ENCODE data around the gene VAPB. TPM values are rescaled to one million over a fixed set of nuclear protein-coding genes. Genes with fewer than 3 reads are reported as not detected.

Gene VAPB
- total RNA-seq, 2 donors from 2014 or later: 45.8 to 55.3 TPM

DNA sequence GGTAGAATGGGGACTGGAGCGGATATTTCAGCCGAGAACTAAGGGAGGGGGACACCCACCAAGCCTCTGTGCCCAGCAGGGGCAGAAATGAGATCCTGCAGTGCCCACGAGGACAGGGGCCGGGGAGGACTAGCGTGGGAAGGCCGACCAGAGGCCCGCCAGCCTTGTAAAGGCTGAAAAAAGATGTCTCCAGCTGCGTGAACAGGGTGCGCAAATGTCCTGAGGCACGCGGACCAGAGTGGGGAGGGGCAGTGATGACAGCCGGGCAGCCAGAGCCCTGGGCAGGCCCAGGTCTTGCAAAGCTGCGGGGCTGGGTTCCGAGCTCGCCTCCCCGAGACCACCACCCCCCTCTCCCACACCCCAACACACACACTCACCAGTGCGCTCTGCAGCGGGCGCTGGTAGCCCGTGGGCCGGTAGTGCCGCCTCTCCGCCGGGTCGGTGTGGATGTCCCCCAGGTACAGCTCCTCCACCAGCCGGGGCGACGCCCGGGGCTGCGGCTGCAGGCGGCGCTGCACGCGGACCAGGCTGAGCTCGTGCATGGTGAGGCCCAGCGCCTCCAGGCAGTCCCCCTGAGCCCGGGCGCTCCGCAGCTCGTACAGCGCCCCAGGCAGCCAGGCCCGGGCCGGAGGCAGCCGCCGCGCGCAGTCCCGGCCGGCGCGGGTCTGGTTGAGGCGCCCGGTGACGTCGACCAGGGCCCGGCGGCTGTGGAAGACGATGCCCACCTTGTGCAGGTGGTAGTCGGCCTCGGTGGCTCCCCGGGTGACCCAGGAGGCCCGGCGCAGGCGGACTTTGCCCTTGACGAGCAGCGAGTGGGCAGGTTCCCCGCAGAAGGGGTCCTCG is 77.9 kb downstream of the VAPB start:
- H3K4me1 Mint-ChIP-seq (ENCODE audit: low read depth): no peaks in the 10 kb centered on the region
- no peaks in the 10 kb centered on the region for H3K36me3 Mint-ChIP-seq (ENCODE audit: insufficient read depth in 2 of 2)
- no peaks in the 10 kb centered on the region for H3K27me3 Mint-ChIP-seq (ENCODE audit: low read depth)
- ATAC-seq (replicated peaks in 1 of 2) (no peak), DNase-seq (no peak)
- no peak overlapping the region for H3K4me3 Mint-ChIP-seq
- no peaks in the 10 kb centered on the region for H3K9me3 Mint-ChIP-seq
- H3K27ac Mint-ChIP-seq: no peak overlapping the region

DNA sequence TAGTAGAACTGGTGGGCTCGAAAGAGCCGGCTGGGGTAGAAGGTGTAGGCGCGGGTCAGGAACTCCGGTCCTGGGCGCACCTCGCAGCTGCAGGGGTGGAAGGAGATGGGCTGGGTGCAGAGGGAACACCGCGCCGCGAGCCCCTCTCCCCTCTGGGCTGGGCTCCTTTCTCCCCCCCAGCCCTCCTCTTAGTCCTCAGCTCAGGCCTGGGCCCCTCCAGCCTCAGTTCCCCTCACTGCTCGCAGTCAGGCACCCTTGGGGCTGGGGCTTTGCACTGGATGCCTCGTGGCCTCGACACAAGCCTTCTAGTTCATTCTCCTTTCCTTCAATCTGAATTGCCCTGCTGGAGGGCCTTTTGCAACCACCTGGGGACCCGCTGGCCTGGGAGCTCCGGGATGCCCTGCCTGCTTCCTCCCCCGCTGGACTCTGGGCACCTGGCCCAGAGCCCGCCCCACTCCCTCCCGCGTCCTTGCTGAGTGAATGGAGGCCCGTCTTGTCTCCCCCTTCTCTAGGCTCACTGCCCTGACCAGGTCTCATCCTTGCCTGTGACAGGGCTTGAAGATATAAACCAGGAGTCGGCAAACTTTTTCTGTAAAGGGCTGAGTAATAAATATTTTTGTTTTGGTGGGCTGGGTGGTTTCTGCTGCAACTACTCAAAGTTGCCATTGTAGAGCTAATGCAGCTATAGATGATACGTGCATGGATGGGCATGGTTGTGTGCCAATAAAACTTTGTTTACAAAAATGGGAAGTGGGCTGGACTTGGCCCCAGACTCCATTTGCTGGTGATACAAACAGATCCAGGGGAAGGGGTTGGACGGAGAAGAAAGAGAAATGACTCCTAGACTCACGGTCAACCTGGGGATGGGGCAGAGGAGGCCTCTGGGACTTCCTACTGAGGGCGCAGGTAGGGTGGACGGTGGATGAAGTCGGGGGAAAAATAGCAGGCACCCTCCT is 78.8 kb downstream of the VAPB start:
- H3K4me1 Mint-ChIP-seq (ENCODE audit: low read depth): no peaks in the 10 kb centered on the region
- no peak for DNase-seq
- no peaks in the 10 kb centered on the region for H3K27me3 Mint-ChIP-seq (ENCODE audit: low read depth)
- no peaks in the 10 kb centered on the region for H3K9me3 Mint-ChIP-seq
- no peak overlapping the region for H3K27ac Mint-ChIP-seq
- no peaks in the 10 kb centered on the region for H3K36me3 Mint-ChIP-seq (ENCODE audit: insufficient read depth in 2 of 2)
- H3K4me3 Mint-ChIP-seq: no peak overlapping the region
- ATAC-seq (replicated peaks in 1 of 2): no peak

DNA sequence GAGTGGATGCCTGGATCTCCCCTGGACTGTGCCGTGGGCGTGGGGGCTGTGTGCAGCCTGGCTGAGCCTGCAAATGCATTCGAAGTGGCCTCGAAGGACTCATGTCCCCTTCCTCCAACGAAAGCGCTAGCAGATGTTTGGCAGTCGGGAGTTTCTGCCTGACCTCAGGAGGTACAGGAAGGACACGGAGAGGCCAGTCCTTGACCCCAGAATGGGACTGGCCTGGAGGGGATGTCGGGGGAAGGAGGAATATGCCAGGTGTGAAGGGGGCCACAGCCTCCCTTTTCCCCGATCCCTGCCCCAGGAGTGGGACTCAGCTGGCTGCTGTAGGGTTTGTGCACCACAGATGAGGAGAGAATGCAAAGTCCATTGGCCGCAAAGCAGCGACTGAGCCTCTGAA is 80.6 kb downstream of the VAPB start:
- H3K27me3 Mint-ChIP-seq (ENCODE audit: low read depth): no peaks in the 10 kb centered on the region

DNA sequence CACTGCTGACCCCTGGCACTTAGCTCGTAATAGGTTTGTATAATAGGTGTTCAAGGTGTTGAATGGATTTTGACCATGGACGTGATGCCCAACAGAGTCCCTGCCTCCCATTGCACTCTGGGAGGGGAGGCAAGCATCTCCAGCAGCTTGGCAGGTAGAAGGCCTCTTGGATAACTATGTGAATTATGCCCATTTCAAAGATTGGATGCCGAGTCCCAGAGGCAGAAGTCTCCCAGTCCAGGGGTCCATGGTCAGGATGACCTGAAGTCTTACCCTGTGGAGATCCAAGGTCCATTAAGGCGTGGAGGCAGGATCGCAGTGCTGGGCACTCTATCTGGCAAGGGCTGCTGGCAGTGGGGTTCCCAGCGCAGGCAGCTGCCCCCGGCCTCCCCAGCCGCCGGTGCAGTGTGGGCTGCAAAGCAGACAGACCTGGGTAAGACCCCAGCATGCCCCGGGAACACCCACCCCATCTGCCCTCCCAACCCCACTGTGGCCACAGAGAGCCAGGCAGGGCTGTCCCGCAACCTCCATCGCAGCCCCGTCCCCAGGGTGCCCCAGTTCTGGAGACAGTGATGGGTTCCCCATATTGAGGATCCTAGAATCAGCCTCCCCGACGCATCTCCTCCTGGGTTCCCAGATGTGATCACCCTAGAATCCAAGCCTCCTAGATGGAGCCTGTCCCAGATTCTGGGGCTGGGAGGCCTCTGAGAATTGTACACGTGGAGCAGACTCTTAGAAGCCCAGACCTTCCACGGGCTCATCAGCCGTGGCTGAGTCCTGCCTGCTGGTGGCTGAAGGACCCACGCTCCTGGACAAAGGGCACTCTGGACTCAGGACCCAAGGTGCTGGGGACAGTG is 81.5 kb downstream of the VAPB start:
- H3K4me3 Mint-ChIP-seq: no peak overlapping the region
- H3K4me1 Mint-ChIP-seq (ENCODE audit: low read depth): no peaks in the 10 kb centered on the region
- H3K9me3 Mint-ChIP-seq: no peaks in the 10 kb centered on the region
- DNase-seq (no peak), ATAC-seq (replicated peaks in 1 of 2) (no peak)
- no peaks in the 10 kb centered on the region for H3K36me3 Mint-ChIP-seq (ENCODE audit: insufficient read depth in 2 of 2)
- H3K27me3 Mint-ChIP-seq (ENCODE audit: low read depth): no peaks in the 10 kb centered on the region
- H3K27ac Mint-ChIP-seq: no peak overlapping the region

More for the DNA sequence above, 80.6 kb downstream of the VAPB start:
- Mint-ChIP-seq H3K4me1 (ENCODE audit: low read depth) (no peaks in the 10 kb centered on the region), H3K9me3 (no peaks in the 10 kb centered on the region), H3K27ac (no peak overlapping the region), H3K36me3 (ENCODE audit: insufficient read depth in 2 of 2) (no peaks in the 10 kb centered on the region), H3K4me3 (no peak overlapping the region)
- ATAC-seq (replicated peaks in 1 of 2) (no peak), DNase-seq (no peak)

DNA sequence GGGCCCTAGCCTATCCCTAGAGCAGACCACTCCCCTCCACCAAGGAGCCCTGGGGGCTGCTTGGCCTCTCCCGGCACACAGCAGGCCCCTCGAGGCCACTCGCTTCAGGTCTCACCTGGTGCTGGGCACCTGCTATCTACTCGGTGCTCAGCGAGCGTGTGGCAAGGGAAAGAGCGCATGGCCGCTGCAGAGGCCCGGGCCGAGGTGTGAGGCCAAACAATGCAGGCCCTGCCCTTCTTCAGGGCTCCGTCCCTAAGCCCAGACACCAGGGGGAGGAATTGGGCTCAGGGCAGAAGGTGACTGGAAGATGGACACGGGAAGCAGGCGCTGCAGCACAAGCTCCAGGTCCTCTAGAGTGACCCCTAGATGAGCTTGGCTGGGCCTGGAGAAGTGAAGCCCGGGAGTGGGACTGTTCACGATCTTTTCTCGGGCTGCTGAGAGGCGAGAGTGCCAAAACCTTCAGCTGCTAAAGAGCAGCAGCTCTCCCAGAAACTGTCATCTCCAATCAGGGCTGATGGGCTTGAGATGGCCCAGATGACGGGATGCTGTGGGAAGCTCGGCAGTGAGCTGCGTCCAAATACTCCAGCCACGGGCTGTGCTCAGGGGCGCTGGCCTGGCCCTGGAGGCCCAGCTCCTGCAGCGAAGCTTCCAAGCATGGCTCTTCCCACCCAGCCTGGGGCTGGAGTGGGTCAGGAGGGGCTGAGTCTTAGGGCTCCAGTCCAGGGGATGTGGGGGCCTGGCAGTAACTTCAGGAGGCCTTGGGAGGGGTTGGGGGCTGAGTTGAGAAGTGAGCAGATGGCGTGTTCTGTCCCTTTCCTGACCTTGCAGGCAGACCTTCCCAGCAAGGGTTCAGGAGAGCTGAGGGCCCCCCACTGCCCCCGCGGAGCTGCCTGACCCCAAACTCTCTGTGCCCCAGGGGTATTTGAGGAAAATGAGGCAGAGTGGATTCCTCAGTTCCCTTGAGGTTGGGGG is 82.5 kb downstream of the VAPB start:
- H3K36me3 Mint-ChIP-seq (ENCODE audit: insufficient read depth in 2 of 2): no peaks in the 10 kb centered on the region
- H3K27me3 Mint-ChIP-seq (ENCODE audit: low read depth): no peaks in the 10 kb centered on the region
- no peak overlapping the region for H3K27ac Mint-ChIP-seq
- no peaks in the 10 kb centered on the region for H3K9me3 Mint-ChIP-seq
- H3K4me1 Mint-ChIP-seq (ENCODE audit: low read depth): no peaks in the 10 kb centered on the region
- ATAC-seq (replicated peaks in 1 of 2): no peak
- H3K4me3 Mint-ChIP-seq: no peak overlapping the region
- DNase-seq: no peak

DNA sequence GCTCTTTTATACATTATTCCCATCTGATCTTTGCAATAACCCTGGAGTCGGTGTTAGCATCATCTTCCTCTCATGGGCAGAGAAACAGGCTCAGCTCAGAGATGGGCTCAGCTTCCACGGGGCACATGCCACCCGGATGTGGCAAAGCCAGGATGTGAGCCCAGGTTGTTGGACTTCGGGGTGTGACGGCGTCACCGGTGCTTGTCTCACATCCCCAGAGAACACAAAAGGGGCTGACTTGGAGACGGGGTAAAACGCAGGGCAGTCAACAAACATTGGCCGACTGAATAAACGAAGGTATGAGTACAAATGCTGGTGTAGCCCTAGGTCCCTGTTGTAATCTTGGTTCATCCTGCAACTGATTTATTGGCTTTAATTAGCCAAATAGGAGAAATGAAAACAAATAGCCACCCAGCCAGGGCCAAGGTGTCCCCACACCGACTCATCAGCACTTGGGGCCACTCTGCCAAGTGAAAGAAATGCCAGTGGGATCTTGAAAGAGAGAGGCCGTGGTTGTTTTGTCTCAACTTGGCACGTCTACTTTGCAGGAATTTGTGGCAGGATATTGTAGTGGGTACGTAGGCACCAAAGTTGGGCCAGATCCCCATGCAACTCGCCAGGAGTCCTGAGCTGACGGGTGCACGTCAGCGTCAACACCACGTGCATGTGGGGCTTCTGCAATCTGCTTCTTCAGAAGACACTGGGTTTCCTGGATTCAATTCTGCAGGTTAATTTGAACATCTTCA is 83.4 kb downstream of the VAPB start:
- H3K27ac Mint-ChIP-seq: no peak overlapping the region
- no peaks in the 10 kb centered on the region for H3K4me1 Mint-ChIP-seq (ENCODE audit: low read depth)

DNA sequence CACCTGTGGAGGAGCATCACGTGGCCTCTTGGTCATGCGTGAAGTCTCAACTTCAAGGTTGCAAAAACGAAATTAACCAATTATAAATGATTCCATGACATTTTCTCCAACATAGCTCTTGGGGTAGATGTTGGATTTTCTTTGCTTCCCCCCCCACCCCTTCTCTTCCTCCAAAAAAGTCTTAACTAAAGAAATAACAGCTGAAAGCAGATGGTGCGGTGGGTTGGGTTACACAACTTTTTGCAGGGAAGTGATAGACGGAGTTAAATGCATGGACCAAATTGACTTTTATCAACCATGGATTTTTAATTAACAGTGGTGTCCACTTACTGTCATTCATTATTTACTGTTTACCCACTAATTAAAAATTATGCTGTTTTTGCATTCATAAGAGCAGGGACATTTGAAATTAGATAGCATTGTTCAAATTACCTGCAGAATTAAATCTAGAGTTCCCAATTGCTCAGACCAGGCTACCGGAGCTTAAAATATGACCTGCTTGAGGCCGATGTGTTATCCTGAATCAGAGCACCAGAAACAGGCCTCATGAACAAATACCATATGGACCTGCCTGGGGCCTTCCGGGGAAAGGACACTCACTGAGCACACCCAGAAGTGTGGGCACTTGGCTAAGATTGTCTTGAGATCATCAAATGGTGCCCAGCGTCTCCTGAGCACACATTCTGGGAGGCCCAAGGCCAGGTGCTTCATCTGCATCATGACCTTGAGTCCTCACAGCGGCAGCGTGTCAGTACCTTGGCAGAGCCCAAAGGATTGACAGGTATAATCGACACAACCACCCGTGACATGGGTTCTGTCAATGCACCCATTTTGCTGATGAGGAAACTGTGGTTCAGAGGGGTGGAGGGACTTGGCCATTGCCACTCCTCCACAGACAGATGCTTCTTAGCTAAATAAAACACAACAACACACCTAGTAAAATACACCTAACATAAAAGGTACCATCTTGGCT is 84.7 kb downstream of the VAPB start:
- H3K4me1 Mint-ChIP-seq (ENCODE audit: low read depth): no peaks in the 10 kb centered on the region
- no peak overlapping the region for H3K27ac Mint-ChIP-seq
- H3K36me3 Mint-ChIP-seq (ENCODE audit: insufficient read depth in 2 of 2): no peaks in the 10 kb centered on the region
- no peaks in the 10 kb centered on the region for H3K27me3 Mint-ChIP-seq (ENCODE audit: low read depth)
- peaks cover 0 to 1% of the 10 kb centered on the region in 2 donors for H3K9me3 Mint-ChIP-seq
- H3K4me3 Mint-ChIP-seq: no peak overlapping the region
- DNase-seq (no peak), ATAC-seq (replicated peaks in 1 of 2) (no peak)

More for the DNA sequence above, 83.4 kb downstream of the VAPB start:
- no peak overlapping the region for H3K4me3 Mint-ChIP-seq
- ATAC-seq (replicated peaks in 1 of 2) (no peak), DNase-seq (no peak)
- no peaks in the 10 kb centered on the region for H3K27me3 Mint-ChIP-seq (ENCODE audit: low read depth)
- no peaks in the 10 kb centered on the region for H3K9me3 Mint-ChIP-seq
- no peaks in the 10 kb centered on the region for H3K36me3 Mint-ChIP-seq (ENCODE audit: insufficient read depth in 2 of 2)

DNA sequence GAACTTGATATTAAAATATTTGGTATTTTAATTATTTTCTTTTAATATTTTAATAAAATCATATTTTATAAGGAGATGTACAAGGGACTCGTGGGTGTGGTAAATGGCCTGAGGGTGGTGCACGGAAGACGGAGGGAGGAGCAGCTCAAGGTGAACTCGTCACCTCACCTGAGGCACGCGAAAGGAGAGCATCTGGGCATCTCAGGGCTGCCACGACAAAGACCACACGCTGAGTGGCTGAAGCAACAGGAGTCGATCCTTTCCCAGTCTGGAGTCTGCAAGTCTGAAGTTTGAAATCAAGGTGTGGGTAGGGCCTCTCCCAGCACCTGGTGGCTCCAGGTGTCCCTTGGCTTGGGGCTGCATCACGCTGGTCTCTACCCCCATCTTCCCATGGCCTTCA is 86.4 kb downstream of the VAPB start:
- Mint-ChIP-seq H3K4me1 (ENCODE audit: low read depth) (no peaks in the 10 kb centered on the region), H3K27ac (no peak overlapping the region), H3K9me3 (peaks cover 0 to 1% of the 10 kb centered on the region in 2 donors), H3K27me3 (ENCODE audit: low read depth) (no peaks in the 10 kb centered on the region), H3K4me3 (no peak overlapping the region), H3K36me3 (ENCODE audit: insufficient read depth in 2 of 2) (no peaks in the 10 kb centered on the region)
- ATAC-seq (replicated peaks in 1 of 2): no peak
- no peak for DNase-seq

DNA sequence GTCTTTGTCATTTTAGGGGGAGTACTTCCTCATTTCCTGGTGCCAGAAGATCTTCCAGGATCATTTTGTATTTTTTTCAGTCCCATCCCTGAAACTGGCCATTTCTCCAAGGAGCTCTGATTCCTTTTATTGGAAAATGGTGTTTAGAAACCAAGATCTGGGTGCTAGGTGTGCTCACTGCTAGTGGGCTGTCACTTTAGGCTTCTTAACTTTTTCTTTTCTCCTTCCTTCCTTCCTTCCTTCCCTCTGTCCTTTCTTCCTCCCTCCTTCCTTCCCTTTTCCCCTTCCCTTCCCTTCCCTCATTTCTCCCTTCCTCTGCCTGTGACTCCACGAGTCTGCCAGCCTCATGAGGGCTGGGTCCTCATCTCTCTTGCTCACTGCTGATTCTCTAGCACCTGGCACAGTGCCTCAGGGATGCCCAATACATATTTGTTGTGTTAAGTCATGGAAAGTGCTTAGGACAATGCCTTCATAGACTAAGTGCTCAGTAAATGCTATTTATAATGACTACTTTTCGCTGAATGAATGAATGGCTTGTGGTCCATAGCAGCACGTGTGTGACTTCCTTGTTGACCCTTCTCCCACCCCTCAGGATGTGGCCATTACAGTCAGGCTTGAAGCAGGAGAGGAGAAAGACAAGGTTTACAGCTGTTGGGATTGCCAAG is 89.2 kb downstream of the VAPB start:
- no peak for DNase-seq
- Mint-ChIP-seq H3K27me3 (ENCODE audit: low read depth) (peaks cover 16% of the 10 kb centered on the region), H3K4me1 (ENCODE audit: low read depth) (peaks cover 8% of the 10 kb centered on the region), H3K9me3 (peaks cover 0 to 1% of the 10 kb centered on the region in 2 donors), H3K4me3 (no peak overlapping the region), H3K36me3 (ENCODE audit: insufficient read depth in 2 of 2) (no peaks in the 10 kb centered on the region), H3K27ac (no peak overlapping the region)
- no peak for ATAC-seq (replicated peaks in 1 of 2)

DNA sequence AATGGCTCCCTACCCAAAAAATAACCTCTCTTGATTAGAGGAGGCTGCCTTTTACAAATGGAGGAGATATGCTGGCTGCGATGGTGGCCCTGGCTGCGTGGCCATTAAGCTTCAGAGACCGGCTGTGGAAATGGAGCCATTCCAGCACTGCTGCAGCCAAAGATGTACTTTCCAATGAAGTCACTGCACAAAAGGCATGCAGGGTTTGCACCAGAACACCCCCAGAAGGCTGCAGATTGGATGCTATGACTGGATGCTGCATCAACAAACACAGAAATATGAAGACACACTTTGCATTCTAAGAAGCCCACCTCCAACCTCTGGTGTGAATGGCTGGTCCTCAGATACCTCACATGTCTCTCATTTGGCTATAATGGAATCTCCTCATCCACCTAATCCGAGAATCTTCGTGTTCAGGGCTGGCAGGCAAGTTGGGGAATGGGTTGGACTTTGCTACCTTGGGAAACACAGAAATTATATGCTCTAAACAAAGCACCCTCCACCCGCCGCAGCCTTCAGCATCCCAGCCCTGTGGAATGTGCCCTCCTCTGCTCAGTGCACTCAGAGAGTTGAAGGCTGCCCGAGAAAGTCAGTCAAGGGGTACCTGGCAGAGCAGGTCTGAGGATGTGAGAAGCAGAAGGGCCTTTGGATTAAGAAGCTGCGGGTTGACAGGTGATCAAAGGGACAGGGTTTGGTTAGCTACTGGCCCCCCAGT is 90.9 kb downstream of the VAPB start:
- Mint-ChIP-seq H3K27me3 (ENCODE audit: low read depth) (peaks cover 20% of the 10 kb centered on the region), H3K9me3 (peaks cover 0 to 1% of the 10 kb centered on the region in 2 donors), H3K4me3 (no peak overlapping the region), H3K36me3 (ENCODE audit: insufficient read depth in 2 of 2) (peaks cover 0 to 2% of the 10 kb centered on the region in 2 donors), H3K27ac (no peak overlapping the region), H3K4me1 (ENCODE audit: low read depth) (peaks cover 8% of the 10 kb centered on the region)
- DNase-seq (no peak), ATAC-seq (replicated peaks in 1 of 2) (no peak)
